GM19372 (cell line): Measurements from ENCODE around the gene TCF7.

Experiments used
- ATAC-seq: cut with Tn5 transposase; IDR thresholded peaks from one replicate; pipeline ENCODE4 v1.9.1; 2021; ENCODE audit warnings: mild to moderate bottlenecking, low read depth, moderate library complexity; ENCODE audit not compliant: unreplicated experiment

The TCF7 gene

GRCh38 chr5:134113902-134114875, at the start of gene TCF7:
TSS of gene TCF7 (plus strand) at chr5:134114681. CDS start at chr5:134114907, 226 bp downstream.
- peak; percentile 77 for ATAC-seq

GRCh38 chr5:134069553-134069952, 44.9 kb upstream of the TCF7 start:
- no peak for ATAC-seq

GRCh38 chr5:134070725-134071613, 43.5 kb upstream of the TCF7 start:
- no peak for ATAC-seq

GRCh38 chr5:134071614-134072207, 42.8 kb upstream of the TCF7 start:
- no peak for ATAC-seq

GRCh38 chr5:134072471-134073210, 41.8 kb upstream of the TCF7 start:
- ATAC-seq, result no peak

GRCh38 chr5:134073404-134073803, 41.1 kb upstream of the TCF7 start:
- ATAC-seq, result no peak

- no peak for ATAC-seq
These were observed 39.4 kb upstream of the TCF7 start for GRCh38 chr5:134075102-134075501.

GRCh38 chr5:134077926-134078580, 36.4 kb upstream of the TCF7 start:
- ATAC-seq, result no peak

- no peak for ATAC-seq
These were observed 34.5 kb upstream of the TCF7 start for GRCh38 chr5:134079748-134080581.

- ATAC-seq, result no peak
These were observed 32.1 kb upstream of the TCF7 start for GRCh38 chr5:134082264-134082992.

GRCh38 chr5:134083517-134083916, 31.0 kb upstream of the TCF7 start:
- no peak for ATAC-seq

GRCh38 chr5:134084022-134084565, 30.4 kb upstream of the TCF7 start:
- no peak for ATAC-seq

- ATAC-seq, result no peak
These were observed 29.9 kb upstream of the TCF7 start for GRCh38 chr5:134084570-134084969.

- no peak for ATAC-seq
These were observed 29.1 kb upstream of the TCF7 start for GRCh38 chr5:134085411-134085810.

- no peak for ATAC-seq
These were observed 28.1 kb upstream of the TCF7 start for GRCh38 chr5:134086225-134086942.

GRCh38 chr5:134086943-134087305, 27.6 kb upstream of the TCF7 start:
- ATAC-seq, result no peak

- ATAC-seq, result no peak
These were observed 26.2 kb upstream of the TCF7 start for GRCh38 chr5:134088291-134088690.
